Body of pancreas (tissue), 4 donors: ENCODE results near the gene STOX1. TPM values are rescaled to one million over a fixed set of nuclear protein-coding genes. Genes with fewer than 3 reads are reported as not detected.
A peak's percentile ranks its signal among the peaks of the same experiment; 100 is the strongest.

Experiments
- ATAC-seq: fragments of 150-250 bp; one replicate; pipeline ENCODE4 v1.9.1; 2016
- DNase-seq, 4 donors: peaks; one replicate each; pipeline ENCODE4 v3.0.0-alpha.2; 2019
- H3K27ac ChIP-seq, 4 donors: fragments of 200-600 bp; sonication (generic); 1 replicate in 3 of 4; 2 replicates in 1 of 4; pipeline versions ENCODE4 v1.5.1 to v1.6.1; 2016 to 2019; ENCODE audit warnings: mild to moderate bottlenecking in 1 of 4, mixed read lengths in 1 of 4, moderate library complexity in 1 of 4
- H3K27me3 ChIP-seq, 2 donors: fragments of 200-600 bp; sonication (generic); one replicate each; pipeline ENCODE4 v1.6.0; 2016; ENCODE audit warnings: mild to moderate bottlenecking in 1 of 2
- H3K36me3 ChIP-seq, 2 donors: fragments of 200-600 bp; sonication (generic); replicated peaks in 1 of 2; 2 replicates each; pipeline ENCODE4 v1.5.1; 2016; ENCODE audit warnings: low read depth in 2 of 2; ENCODE audit not compliant: insufficient read depth in 1 of 2
- H3K4me1 ChIP-seq: fragments of 200-600 bp; sonication (generic); one replicate; pipeline ENCODE4 v1.6.0; 2016
- H3K4me3 ChIP-seq, 2 donors: fragments of 200-600 bp; sonication (generic); 1 replicate in 1 of 2; 2 replicates in 1 of 2; pipeline ENCODE4 v1.5.1; 2016 to 2019
- H3K9me3 ChIP-seq, 3 donors: fragments of 200-600 bp; sonication (generic); 1 replicate in 2 of 3; 2 replicates in 1 of 3; pipeline ENCODE4 v1.5.1; 2016
- CTCF ChIP-seq, 7 experiments: fragments of 450-650 bp in 4 of 7; fragments of 200-600 bp in 3 of 7; sonication (generic) in 3 of 7; IDR thresholded peaks; one replicate each; pipeline ENCODE4 v1.5.1; 2016 to 2019; ENCODE audit warnings: antibody characterized with exemption in 7 of 7
- POLR2A ChIP-seq, 3 donors: fragments of 450-650 bp; IDR thresholded peaks; one replicate each; pipeline ENCODE4 v1.6.1; 2016; ENCODE audit warnings: antibody characterized with exemption in 3 of 3, mild to moderate bottlenecking in 2 of 3
- WGBS, 2 donors: methylation state at CpG; one replicate each; pipeline ENCODE4 v1.1.5; 2017; 5-methylcytosine and 5-hydroxymethylcytosine counted together
- intact Hi-C: fragments of 100-400 bp; cut with DNase I; formaldehyde crosslinking; loops from one replicate; pipeline ENCODE4 v1.15.1; 2023
- total RNA-seq, 2 donors: library from RNA; depleted of rRNA; stranded (reverse); fragments of >200 nt; gene quantifications; one replicate each; pipeline ENCODE4 v1.1.0, GENCODE V29; 2016

STOX1 gene
- total RNA-seq, 2 donors from 2014 or later: 2.1 to 4.0 TPM

GRCh38 chr10:68869623-68870022 is 42.3 kb downstream of the STOX1 start:
- Histone ChIP-seq H3K4me3 (no peak overlapping the region), H3K9me3 (no peaks in the 10 kb centered on the region), H3K36me3 (no peaks in the 10 kb centered on the region), H3K27ac (no peak overlapping the region), H3K27me3 (no peaks in the 10 kb centered on the region), H3K4me1 (no peaks in the 10 kb centered on the region)
- no peak for DNase-seq
- intact Hi-C loops: no loop called here
- 48 to 75% methylated on average over 2 of the region's 2 CpGs for WGBS, 2 donors
- TF ChIP-seq POLR2A (IDR thresholded peaks at IDR 0.05): no peak
- TF ChIP-seq CTCF (IDR thresholded peaks at IDR 0.05): no peak
- no peak for ATAC-seq

GRCh38 chr10:68870061-68870460 is 42.7 kb downstream of the STOX1 start:
- no peaks in the 10 kb centered on the region for H3K9me3 ChIP-seq
- no peak for DNase-seq
- H3K27ac ChIP-seq: no peak overlapping the region
- no peaks in the 10 kb centered on the region for H3K27me3 ChIP-seq
- TF ChIP-seq POLR2A (IDR thresholded peaks at IDR 0.05) (no peak), CTCF (IDR thresholded peaks at IDR 0.05) (no peak)
- H3K4me1 ChIP-seq: no peaks in the 10 kb centered on the region
- no peak overlapping the region for H3K4me3 ChIP-seq
- no peaks in the 10 kb centered on the region for H3K36me3 ChIP-seq
- ATAC-seq: no peak
- intact Hi-C loops: no loop called here
- WGBS, 2 donors: 77 to 88% methylated on average over 2 of the region's 2 CpGs

- 54 to 68% methylated on average over 3 of the region's 3 CpGs for WGBS, 2 donors
- Histone ChIP-seq H3K9me3 (no peaks in the 10 kb centered on the region), H3K27me3 (no peaks in the 10 kb centered on the region), H3K36me3 (no peaks in the 10 kb centered on the region), H3K4me1 (no peaks in the 10 kb centered on the region), H3K4me3 (no peak overlapping the region), H3K27ac (no peak overlapping the region)
- ATAC-seq (no peak), DNase-seq (no peak)
- intact Hi-C loops: no loop called here
- TF ChIP-seq POLR2A (IDR thresholded peaks at IDR 0.05): no peak
- no peak for TF ChIP-seq CTCF (IDR thresholded peaks at IDR 0.05)
Measured at GRCh38 chr10:68870545-68871104, 43.3 kb downstream of the STOX1 start.

- 62 to 66% methylated on average over 5 to 6 of the region's 6 CpGs for WGBS, 2 donors
- no peak overlapping the region for H3K27ac ChIP-seq
- H3K4me1 ChIP-seq: no peaks in the 10 kb centered on the region
- no peaks in the 10 kb centered on the region for H3K27me3 ChIP-seq
- DNase-seq (no peak), ATAC-seq (peak; percentile 15)
- no peaks in the 10 kb centered on the region for H3K9me3 ChIP-seq
- no peak overlapping the region for H3K4me3 ChIP-seq
- intact Hi-C loops: no loop called here
- TF ChIP-seq POLR2A (IDR thresholded peaks at IDR 0.05) (no peak), CTCF (IDR thresholded peaks at IDR 0.05) (no peak)
- no peaks in the 10 kb centered on the region for H3K36me3 ChIP-seq
Measured at GRCh38 chr10:68871105-68871711, 43.9 kb downstream of the STOX1 start.
